SK-N-DZ (cell line): Measurements from ENCODE around the gene SLC39A9.
"Not testable (repeated sequence)": the region's sequence is repeated elsewhere in the genome, so short reads cannot be mapped to it uniquely, and the experiment has no call there.

Experiments used
- DNase-seq: peaks from one replicate; pipeline ENCODE4 v3.0.0-alpha.2; 2015; ENCODE audit warnings: low spot score

SLC39A9 gene

GRCh38 chr14:69368381-69368780 is 30.1 kb upstream of the SLC39A9 start:
- DNase-seq: no peak

- DNase-seq: no peak
These were observed 28.4 kb upstream of the SLC39A9 start for GRCh38 chr14:69370061-69370460.

- no peak for DNase-seq
These were observed 26.3 kb upstream of the SLC39A9 start for GRCh38 chr14:69372146-69372545.

GRCh38 chr14:69373104-69373503 is 25.4 kb upstream of the SLC39A9 start:
- DNase-seq: no peak

- DNase-seq: no peak
These were observed 24.3 kb upstream of the SLC39A9 start for GRCh38 chr14:69374235-69374634.

- no peak for DNase-seq
These were observed 23.3 kb upstream of the SLC39A9 start for GRCh38 chr14:69375182-69375581.

GRCh38 chr14:69375722-69376121 is 22.8 kb upstream of the SLC39A9 start:
- DNase-seq: no peak

- DNase-seq: no peak
These were observed 22.1 kb upstream of the SLC39A9 start for GRCh38 chr14:69376439-69376838.

GRCh38 chr14:69378274-69378673 is 20.2 kb upstream of the SLC39A9 start:
- no peak for DNase-seq

GRCh38 chr14:69387311-69387710 is 11.2 kb upstream of the SLC39A9 start:
- no peak for DNase-seq

GRCh38 chr14:69391400-69391799 is 7.1 kb upstream of the SLC39A9 start:
- DNase-seq: not testable (repeated sequence)

GRCh38 chr14:69392481-69392880 is 6.0 kb upstream of the SLC39A9 start:
- DNase-seq: no peak

- no peak for DNase-seq
These were observed 2.6 kb upstream of the SLC39A9 start for GRCh38 chr14:69395929-69396328.

GRCh38 chr14:69398818-69399210 is 322 bp downstream of the SLC39A9 start:
- DNase-seq: no peak

- DNase-seq: no peak
These were observed 1.3 kb downstream of the SLC39A9 start for GRCh38 chr14:69399750-69400149.

- no peak for DNase-seq
These were observed 1.7 kb downstream of the SLC39A9 start for GRCh38 chr14:69400154-69400553.

- no peak for DNase-seq
These were observed 3.3 kb downstream of the SLC39A9 start for GRCh38 chr14:69401841-69402240.

GRCh38 chr14:69404478-69404877 is 6.0 kb downstream of the SLC39A9 start:
- DNase-seq: no peak

GRCh38 chr14:69404883-69405282 is 6.4 kb downstream of the SLC39A9 start:
- no peak for DNase-seq

GRCh38 chr14:69405762-69406161 is 7.3 kb downstream of the SLC39A9 start:
- no peak for DNase-seq

GRCh38 chr14:69408331-69408960 is 10.0 kb downstream of the SLC39A9 start:
- DNase-seq: no peak

- no peak for DNase-seq
These were observed 15.0 kb downstream of the SLC39A9 start for GRCh38 chr14:69413483-69413882.

- not testable (repeated sequence) for DNase-seq
These were observed 17.6 kb downstream of the SLC39A9 start for GRCh38 chr14:69416087-69416486.

GRCh38 chr14:69423279-69423678 is 24.8 kb downstream of the SLC39A9 start:
- no peak for DNase-seq
